ENCODE data around the gene PJA2.
"Not testable (repeated sequence)": the region's sequence is repeated elsewhere in the genome, so short reads cannot be mapped to it uniquely, and the experiment has no call there.

Gene PJA2

GRCh38 chr5:109309326-109310063, 100.3 kb downstream of the PJA2 start:
- no peak for DNase-seq (ENCODE audit: low spot score)

GRCh38 chr5:109307951-109308350, 101.8 kb downstream of the PJA2 start:
- no peak for DNase-seq (ENCODE audit: low spot score)

GRCh38 chr5:109307456-109307855, 102.3 kb downstream of the PJA2 start:
- DNase-seq (ENCODE audit: low spot score): no peak

GRCh38 chr5:109305352-109305751, 104.4 kb downstream of the PJA2 start:
- no peak for DNase-seq (ENCODE audit: low spot score)

GRCh38 chr5:109304309-109304708, 105.5 kb downstream of the PJA2 start:
- DNase-seq (ENCODE audit: low spot score): no peak

- DNase-seq (ENCODE audit: low spot score): no peak
Measured at GRCh38 chr5:109300367-109300766, 109.4 kb downstream of the PJA2 start.

- DNase-seq (ENCODE audit: low spot score): no peak
Measured at GRCh38 chr5:109299557-109299956, 110.2 kb downstream of the PJA2 start.

GRCh38 chr5:109298794-109299193, 111.0 kb downstream of the PJA2 start:
- DNase-seq (ENCODE audit: low spot score): no peak

- no peak for DNase-seq (ENCODE audit: low spot score)
Measured at GRCh38 chr5:109297900-109298299, 111.9 kb downstream of the PJA2 start.

GRCh38 chr5:109291090-109291489, 118.7 kb downstream of the PJA2 start:
- no peak for DNase-seq (ENCODE audit: low spot score)

GRCh38 chr5:109290231-109290630, 119.5 kb downstream of the PJA2 start:
- no peak for DNase-seq (ENCODE audit: low spot score)

- not testable (repeated sequence) for DNase-seq (ENCODE audit: low spot score)
Measured at GRCh38 chr5:109286628-109287027, 123.1 kb downstream of the PJA2 start.
